Measurements from ENCODE around the gene TRIM44. TPM values are rescaled to one million over a fixed set of nuclear protein-coding genes. Genes with fewer than 3 reads are reported as not detected.

The TRIM44 gene
- total RNA-seq, 1 experiment from 2014 or later: 81.4 TPM

DNA sequence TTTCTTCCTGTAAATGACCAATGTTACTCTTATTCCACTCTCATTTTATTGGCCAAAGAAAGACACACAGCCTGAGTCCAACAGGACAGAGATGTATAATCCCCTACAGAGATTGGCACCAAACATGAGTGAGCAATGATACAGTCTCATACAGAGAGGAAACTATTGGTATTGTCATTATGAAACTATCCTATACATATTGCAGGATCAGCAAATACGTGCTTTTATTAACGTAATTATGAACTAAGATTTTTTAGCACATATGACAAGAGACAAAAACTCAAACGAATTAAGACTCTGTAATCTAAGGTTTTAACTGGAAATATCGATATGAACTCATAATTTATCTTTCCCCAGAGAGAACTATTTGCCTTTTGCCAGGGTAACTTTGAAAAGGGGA, 182.0 kb downstream of the TRIM44 start:
- H3K36me3 ChIP-seq (ENCODE audit: control insufficient read depth, insufficient read depth, low read length): no peaks in the 10 kb centered on the region
- CTCF ChIA-PET: no interaction called here
- Mint-ChIP-seq H3K27ac (ENCODE audit: unreplicated experiment) (no peak overlapping the region), H3K27me3 (ENCODE audit: insufficient read depth, unreplicated experiment) (peaks cover 10% of the 10 kb centered on the region), H3K4me3 (ENCODE audit: unreplicated experiment) (no peak overlapping the region), H3K4me1 (ENCODE audit: low read depth, unreplicated experiment) (no peaks in the 10 kb centered on the region), H3K36me3 (ENCODE audit: insufficient read depth, unreplicated experiment) (no peaks in the 10 kb centered on the region), H3K9me3 (ENCODE audit: unreplicated experiment) (peaks cover 19% of the 10 kb centered on the region)
- intact Hi-C loops (cut with micrococcal nuclease; ENCODE audit: unreplicated experiment): no loop called here
- no peak overlapping the region for H3K4me3 ChIP-seq (ENCODE audit: low read depth, low read length)
- H3K9me3 ChIP-seq: 0 out of 2 replicates have a peak, but pooled peaks cover 5% of the 10 kb centered on the region
- POLR2A ChIA-PET: no interaction called here
- TF ChIP-seq CTCF (IDR thresholded peaks at IDR 0.05; ENCODE audit: insufficient read depth in 1 of 2, low read depth in 1 of 2, low read length in 1 of 2, severe bottlenecking in 1 of 2, unreplicated experiment in 1 of 2): no peak
- H3K4me1 ChIP-seq: no peaks in the 10 kb centered on the region
- no TSS peak for BruUV-seq (replicated peaks)
- H3K27me3 ChIP-seq (replicated peaks; ENCODE audit: control insufficient read depth, insufficient read depth, low read length): no peaks in the 10 kb centered on the region
- no peak for DNase-seq

DNA sequence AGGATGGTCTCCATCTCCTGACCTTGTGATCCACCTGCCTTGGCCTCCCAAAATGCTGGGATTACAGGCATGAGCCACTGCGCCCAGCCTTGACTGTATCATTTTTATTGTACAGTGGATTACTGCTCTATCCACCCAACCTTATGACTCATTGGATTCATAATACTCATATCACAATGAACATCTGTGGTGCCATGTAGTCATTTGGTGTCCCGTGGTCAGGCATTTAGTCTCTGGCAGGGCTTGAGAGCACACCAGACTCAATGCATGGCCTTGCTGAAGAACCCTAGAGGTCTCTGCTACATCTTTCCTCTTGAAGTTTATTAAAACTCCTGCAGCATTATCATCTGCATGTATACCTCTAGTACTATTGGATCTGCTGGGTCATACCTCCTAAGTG, 183.3 kb downstream of the TRIM44 start:
- H3K9me3 ChIP-seq: 0 out of 2 replicates have a peak, but pooled peaks cover 5% of the 10 kb centered on the region
- no peak for DNase-seq
- no peaks in the 10 kb centered on the region for H3K27me3 ChIP-seq (replicated peaks; ENCODE audit: control insufficient read depth, insufficient read depth, low read length)
- TF ChIP-seq CTCF (IDR thresholded peaks at IDR 0.05; ENCODE audit: insufficient read depth in 1 of 2, low read depth in 1 of 2, low read length in 1 of 2, severe bottlenecking in 1 of 2, unreplicated experiment in 1 of 2): no peak
- intact Hi-C loops (cut with micrococcal nuclease; ENCODE audit: unreplicated experiment): no loop called here
- Mint-ChIP-seq H3K36me3 (ENCODE audit: insufficient read depth, unreplicated experiment) (no peaks in the 10 kb centered on the region), H3K4me1 (ENCODE audit: low read depth, unreplicated experiment) (no peaks in the 10 kb centered on the region), H3K9me3 (ENCODE audit: unreplicated experiment) (peaks cover 7% of the 10 kb centered on the region), H3K4me3 (ENCODE audit: unreplicated experiment) (no peak overlapping the region), H3K27me3 (ENCODE audit: insufficient read depth, unreplicated experiment) (peaks cover 11% of the 10 kb centered on the region), H3K27ac (ENCODE audit: unreplicated experiment) (no peak overlapping the region)
- no peaks in the 10 kb centered on the region for H3K4me1 ChIP-seq
- ChIA-PET CTCF (no interaction called here), POLR2A (no interaction called here)
- BruUV-seq (replicated peaks): no TSS peak
- no peaks in the 10 kb centered on the region for H3K36me3 ChIP-seq (ENCODE audit: control insufficient read depth, insufficient read depth, low read length)
- no peak overlapping the region for H3K4me3 ChIP-seq (ENCODE audit: low read depth, low read length)

DNA sequence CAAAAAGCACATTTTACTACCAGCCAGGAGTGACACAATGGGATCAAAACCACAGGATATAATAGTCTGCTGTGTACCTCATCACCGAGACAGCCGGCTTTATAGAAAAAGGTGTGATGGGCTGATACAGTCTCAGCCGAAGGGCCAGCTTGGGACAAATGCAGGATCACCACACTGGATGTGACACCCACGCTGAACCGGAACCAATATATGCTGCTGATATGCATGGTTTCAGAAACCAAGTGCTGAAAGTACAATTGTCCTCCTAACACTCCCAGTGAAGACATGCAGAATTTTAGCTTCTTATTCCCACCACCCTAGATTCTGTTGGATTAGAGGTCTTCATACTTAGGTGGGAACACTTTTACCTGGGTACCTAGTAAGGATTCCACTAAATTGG, 184.3 kb downstream of the TRIM44 start:
- intact Hi-C loops (cut with micrococcal nuclease; ENCODE audit: unreplicated experiment): no loop called here
- BruUV-seq (replicated peaks): no TSS peak
- TF ChIP-seq CTCF (IDR thresholded peaks at IDR 0.05; ENCODE audit: insufficient read depth in 1 of 2, low read depth in 1 of 2, low read length in 1 of 2, severe bottlenecking in 1 of 2, unreplicated experiment in 1 of 2): no peak
- Mint-ChIP-seq H3K36me3 (ENCODE audit: insufficient read depth, unreplicated experiment) (no peaks in the 10 kb centered on the region), H3K27me3 (ENCODE audit: insufficient read depth, unreplicated experiment) (peaks cover 11% of the 10 kb centered on the region), H3K4me3 (ENCODE audit: unreplicated experiment) (no peak overlapping the region), H3K4me1 (ENCODE audit: low read depth, unreplicated experiment) (no peaks in the 10 kb centered on the region), H3K9me3 (ENCODE audit: unreplicated experiment) (no peaks in the 10 kb centered on the region), H3K27ac (ENCODE audit: unreplicated experiment) (no peak overlapping the region)
- no peak overlapping the region for H3K4me3 ChIP-seq (ENCODE audit: low read depth, low read length)
- POLR2A ChIA-PET: no interaction called here
- H3K4me1 ChIP-seq: no peaks in the 10 kb centered on the region
- no peaks in the 10 kb centered on the region for H3K36me3 ChIP-seq (ENCODE audit: control insufficient read depth, insufficient read depth, low read length)
- no peaks in the 10 kb centered on the region for H3K27me3 ChIP-seq (replicated peaks; ENCODE audit: control insufficient read depth, insufficient read depth, low read length)
- CTCF ChIA-PET: no interaction called here
- 0 out of 2 replicates have a peak, but pooled peaks cover 5% of the 10 kb centered on the region for H3K9me3 ChIP-seq
- DNase-seq: no peak

All from Caco-2 (cell line).